Right lobe of liver (tissue), 4 donors: Measurements from ENCODE around the gene DIDO1.

Experiments
- CTCF ChIP-seq, 4 donors: fragments of 200-600 bp in 3 of 4; fragments of 450-650 bp in 1 of 4; IDR thresholded peaks; one replicate each; pipeline versions ENCODE4 v1.5.1 to v1.8.0; 2016 to 2022; ENCODE audit warnings: antibody characterized with exemption in 4 of 4, mild to moderate bottlenecking in 2 of 4
- POLR2A ChIP-seq: fragments of 450-650 bp; IDR thresholded peaks from one replicate; pipeline ENCODE4 v1.6.1; 2017; ENCODE audit warnings: antibody characterized with exemption, mild to moderate bottlenecking
- donor health status: DM: no; HTN: no; CAD: no.
- donor health status: DM: no; HTN: no; CAD: no.
- donor health status: DM: no; HTN: yes; CAD: no.

- TF ChIP-seq CTCF (IDR thresholded peaks at IDR 0.05) (no peak), POLR2A (no peak)
Measured at GRCh38 chr20:62920039-62920645, 6.2 kb downstream of the DIDO1 start.
